ENCODE measurements around the gene PTGIS.

GRCh38 chr20:49575551-49576060 lies 7.7 kb upstream of the PTGIS start:
- TF ChIP-seq CTCF (IDR thresholded peaks at IDR 0.05) (no peak), POLR2A (IDR thresholded peaks at IDR 0.05) (no peak)

Measured in thyroid gland (tissue), 4 donors.